Panc1 (cell line): ENCODE results near the gene SERP1. TPM values are rescaled to one million over a fixed set of nuclear protein-coding genes. Genes with fewer than 3 reads are reported as not detected.

Experiments
- ATAC-seq: fragments of 200-7000 bp; cut with Tn5 transposase; 2 replicates; pipeline ENCODE4 v1.9.1; 2020; ENCODE audit warnings: mild to moderate bottlenecking, moderate library complexity
- BruUV-seq: library from RNA; stranded (reverse); fragments of 400-500 nt; replicated peaks from 2 replicates; lab custom pipeline; 2021; lab: Mats Ljungman, UMichigan
- CTCF ChIA-PET: fragments of 300-600 bp; sonication (Branson Sonifier 250); formaldehyde crosslinking; loops from one replicate; lab custom pipeline; 2022; ENCODE audit warnings: antibody characterized with exemption; lab: Charles Lee
- POLR2A ChIA-PET: fragments of 300-600 bp; sonication (Branson Sonifier 250); formaldehyde crosslinking; loops from one replicate; lab custom pipeline; 2022; ENCODE audit warnings: antibody characterized with exemption; lab: Charles Lee
- DNase-seq: peaks from one replicate; pipeline ENCODE4 v3.0.0-alpha.2; 2010; ENCODE audit warnings: low read depth, low spot score
- H3K27ac ChIP-seq: 2 replicates; pipeline ENCODE4 v1.5.1; 2011; ENCODE audit warnings: mild to moderate bottlenecking, low read length, inconsistent platforms
- H3K27me3 ChIP-seq: fragments of 200-500 bp; sonication (Bioruptor generic); 2 replicates; pipeline ENCODE4 v1.6.0; 2014; ENCODE audit warnings: low read length, inconsistent platforms; ENCODE audit not compliant: control insufficient read depth, insufficient read depth
- H3K36me3 ChIP-seq: fragments of 200-500 bp; sonication (Bioruptor generic); 2 replicates; pipeline ENCODE4 v1.5.1; 2014; ENCODE audit warnings: inconsistent platforms, mild to moderate bottlenecking, low read length, moderate library complexity; ENCODE audit not compliant: control insufficient read depth, insufficient read depth
- H3K4me1 ChIP-seq: 2 replicates; pipeline ENCODE4 v1.5.1; 2011; ENCODE audit warnings: inconsistent platforms, mild to moderate bottlenecking, low read length, moderate library complexity; ENCODE audit not compliant: control insufficient read depth, insufficient read depth
- H3K4me3 ChIP-seq, 2 experiments: 2 replicates each; pipeline ENCODE4 v1.5.1; 2011 to 2012; ENCODE audit warnings: low read depth in 2 of 2, low read length in 2 of 2, mild to moderate bottlenecking in 2 of 2, inconsistent platforms in 1 of 2, moderate library complexity in 1 of 2
- H3K9me3 ChIP-seq: fragments of 200-500 bp; sonication (Bioruptor generic); 2 replicates; pipeline ENCODE4 v1.5.1; 2014; ENCODE audit warnings: low read depth, mild to moderate bottlenecking, inconsistent platforms, low read length, moderate library complexity; ENCODE audit not compliant: control insufficient read depth, insufficient read depth
- POLR2AphosphoS5 ChIP-seq: IDR thresholded peaks from 2 replicates; pipeline ENCODE4 v1.6.1; 2012; ENCODE audit warnings: mild to moderate bottlenecking, low read depth, low read length, moderate library complexity
- SIN3A ChIP-seq: IDR thresholded peaks from 2 replicates; pipeline ENCODE4 v1.6.1; 2012; ENCODE audit warnings: low read depth, mild to moderate bottlenecking, low read length, moderate library complexity, borderline replicate concordance; ENCODE audit not compliant: insufficient read depth
- TCF7L2 ChIP-seq: IDR thresholded peaks from 2 replicates; pipeline ENCODE4 v1.6.1; 2011; ENCODE audit warnings: mild to moderate bottlenecking, low read depth, low read length, inconsistent platforms
- in situ Hi-C: cut with HindIII; loops from 2 replicates; pipeline ENCODE4 v1.10.0; 2016; ENCODE audit warnings: low sequenced_read_pairs, low pct_unique_long_range_greater_than_20kb
- intact Hi-C: fragments of 100-400 bp; cut with micrococcal nuclease; formaldehyde crosslinking; loops from one replicate; pipeline ENCODE4 v1.10.0; 2022; ENCODE audit not compliant: unreplicated experiment
- total RNA-seq: library from RNA; stranded (reverse); gene quantifications from one replicate; pipeline ENCODE4 v1.2.1, GENCODE V29; 2021; ENCODE audit not compliant: unreplicated experiment
- TF ChIP-seq, protein P1 (sequence below), 2 experiments: IDR thresholded peaks; 2 replicates each; pipeline ENCODE4 v1.6.1; 2011 to 2012; ENCODE audit warnings: low read depth in 2 of 2, control low read depth in 1 of 2, low read length in 1 of 2, mild to moderate bottlenecking in 1 of 2, moderate library complexity in 1 of 2; ENCODE audit not compliant: insufficient read depth in 1 of 2
- TF ChIP-seq, protein P2 (sequence below): fragments of 450-650 bp; IDR thresholded peaks from 2 replicates; pipeline ENCODE4 v1.5.1; 2017; ENCODE audit warnings: mild to moderate bottlenecking

Gene SERP1
- total RNA-seq, 1 experiment from 2014 or later: 75.0 TPM

GRCh38 chr3:150543128-150543527, 3.2 kb downstream of the SERP1 start:
- ChIA-PET CTCF (no interaction called here), POLR2A (no interaction called here)
- H3K4me3 ChIP-seq: no peak overlapping the region
- no peak for ATAC-seq
- no peaks in the 10 kb centered on the region for H3K27me3 ChIP-seq
- peaks cover 29% of the 10 kb centered on the region for H3K4me1 ChIP-seq
- peaks cover 33% of the 10 kb centered on the region for H3K36me3 ChIP-seq
- no peak for DNase-seq
- TF ChIP-seq, protein P1, sequence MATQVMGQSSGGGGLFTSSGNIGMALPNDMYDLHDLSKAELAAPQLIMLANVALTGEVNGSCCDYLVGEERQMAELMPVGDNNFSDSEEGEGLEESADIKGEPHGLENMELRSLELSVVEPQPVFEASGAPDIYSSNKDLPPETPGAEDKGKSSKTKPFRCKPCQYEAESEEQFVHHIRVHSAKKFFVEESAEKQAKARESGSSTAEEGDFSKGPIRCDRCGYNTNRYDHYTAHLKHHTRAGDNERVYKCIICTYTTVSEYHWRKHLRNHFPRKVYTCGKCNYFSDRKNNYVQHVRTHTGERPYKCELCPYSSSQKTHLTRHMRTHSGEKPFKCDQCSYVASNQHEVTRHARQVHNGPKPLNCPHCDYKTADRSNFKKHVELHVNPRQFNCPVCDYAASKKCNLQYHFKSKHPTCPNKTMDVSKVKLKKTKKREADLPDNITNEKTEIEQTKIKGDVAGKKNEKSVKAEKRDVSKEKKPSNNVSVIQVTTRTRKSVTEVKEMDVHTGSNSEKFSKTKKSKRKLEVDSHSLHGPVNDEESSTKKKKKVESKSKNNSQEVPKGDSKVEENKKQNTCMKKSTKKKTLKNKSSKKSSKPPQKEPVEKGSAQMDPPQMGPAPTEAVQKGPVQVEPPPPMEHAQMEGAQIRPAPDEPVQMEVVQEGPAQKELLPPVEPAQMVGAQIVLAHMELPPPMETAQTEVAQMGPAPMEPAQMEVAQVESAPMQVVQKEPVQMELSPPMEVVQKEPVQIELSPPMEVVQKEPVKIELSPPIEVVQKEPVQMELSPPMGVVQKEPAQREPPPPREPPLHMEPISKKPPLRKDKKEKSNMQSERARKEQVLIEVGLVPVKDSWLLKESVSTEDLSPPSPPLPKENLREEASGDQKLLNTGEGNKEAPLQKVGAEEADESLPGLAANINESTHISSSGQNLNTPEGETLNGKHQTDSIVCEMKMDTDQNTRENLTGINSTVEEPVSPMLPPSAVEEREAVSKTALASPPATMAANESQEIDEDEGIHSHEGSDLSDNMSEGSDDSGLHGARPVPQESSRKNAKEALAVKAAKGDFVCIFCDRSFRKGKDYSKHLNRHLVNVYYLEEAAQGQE (IDR thresholded peaks at IDR 0.05; ENCODE audit: insufficient read depth in 1 of 2, low read depth in 2 of 2, low read length in 1 of 2): no peak
- TF ChIP-seq TCF7L2: no peak
- TF ChIP-seq SIN3A: no peak
- TF ChIP-seq POLR2AphosphoS5: no peak
- TF ChIP-seq, protein P2, sequence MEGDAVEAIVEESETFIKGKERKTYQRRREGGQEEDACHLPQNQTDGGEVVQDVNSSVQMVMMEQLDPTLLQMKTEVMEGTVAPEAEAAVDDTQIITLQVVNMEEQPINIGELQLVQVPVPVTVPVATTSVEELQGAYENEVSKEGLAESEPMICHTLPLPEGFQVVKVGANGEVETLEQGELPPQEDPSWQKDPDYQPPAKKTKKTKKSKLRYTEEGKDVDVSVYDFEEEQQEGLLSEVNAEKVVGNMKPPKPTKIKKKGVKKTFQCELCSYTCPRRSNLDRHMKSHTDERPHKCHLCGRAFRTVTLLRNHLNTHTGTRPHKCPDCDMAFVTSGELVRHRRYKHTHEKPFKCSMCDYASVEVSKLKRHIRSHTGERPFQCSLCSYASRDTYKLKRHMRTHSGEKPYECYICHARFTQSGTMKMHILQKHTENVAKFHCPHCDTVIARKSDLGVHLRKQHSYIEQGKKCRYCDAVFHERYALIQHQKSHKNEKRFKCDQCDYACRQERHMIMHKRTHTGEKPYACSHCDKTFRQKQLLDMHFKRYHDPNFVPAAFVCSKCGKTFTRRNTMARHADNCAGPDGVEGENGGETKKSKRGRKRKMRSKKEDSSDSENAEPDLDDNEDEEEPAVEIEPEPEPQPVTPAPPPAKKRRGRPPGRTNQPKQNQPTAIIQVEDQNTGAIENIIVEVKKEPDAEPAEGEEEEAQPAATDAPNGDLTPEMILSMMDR: no peak
- no peak overlapping the region for H3K27ac ChIP-seq
- no TSS peak for BruUV-seq
- in situ Hi-C loops (no loop called here), intact Hi-C loops (no loop called here)
- no peaks in the 10 kb centered on the region for H3K9me3 ChIP-seq

- no peak for ATAC-seq
- ChIA-PET POLR2A (interaction anchor here (0.7 kb wide), 1 partner anchor 99 kb away, joined by 3 read pairs; no protein-coding TSS in a partner anchor), CTCF (no interaction called here)
- H3K4me1 ChIP-seq: peaks cover 22% of the 10 kb centered on the region
- H3K27ac ChIP-seq: no peak overlapping the region
- TF ChIP-seq, protein P1 (IDR thresholded peaks at IDR 0.05; ENCODE audit: insufficient read depth in 1 of 2, low read depth in 2 of 2, low read length in 1 of 2): no peak
- TF ChIP-seq TCF7L2: no peak
- no peak for TF ChIP-seq POLR2AphosphoS5
- TF ChIP-seq, protein P2: no peak
- TF ChIP-seq SIN3A: no peak
- H3K36me3 ChIP-seq: peaks cover 27% of the 10 kb centered on the region
- BruUV-seq: no TSS peak
- no peaks in the 10 kb centered on the region for H3K9me3 ChIP-seq
- in situ Hi-C loops: no loop called here
- no peak for DNase-seq
- H3K27me3 ChIP-seq: no peaks in the 10 kb centered on the region
- H3K4me3 ChIP-seq: no peak overlapping the region
- intact Hi-C loops: no loop called here
Observed at GRCh38 chr3:150540991-150541390, 5.3 kb downstream of the SERP1 start.
